HepG2 (cell line): ENCODE results near the gene GP9. TPM values are rescaled to one million over a fixed set of nuclear protein-coding genes. Genes with fewer than 3 reads are reported as not detected.

Source experiments
- ARID5B ChIP-seq: IDR thresholded peaks from 2 replicates; pipeline ENCODE4 v1.4.0; 2020; ENCODE audit warnings: mild to moderate bottlenecking, missing genetic modification reagents
- ATF7-NPFF ChIP-seq: sonication (generic); formaldehyde crosslinking; IDR thresholded peaks from 2 replicates; pipeline ENCODE4 v1.8.1; 2023; ENCODE audit warnings: mild to moderate bottlenecking, low read depth, missing genetic modification reagents, moderate library complexity
- CTCF ChIP-seq: sonication (generic); formaldehyde crosslinking; IDR thresholded peaks from 2 replicates; pipeline ENCODE4 v1.5.0; 2020; ENCODE audit warnings: mild to moderate bottlenecking, missing genetic modification reagents, moderate library complexity
- DRAP1 ChIP-seq: IDR thresholded peaks from 2 replicates; pipeline ENCODE4 v1.6.1; 2016; ENCODE audit warnings: missing genetic modification reagents, missing compliant biosample characterization
- ELK4 ChIP-seq: sonication (generic); formaldehyde crosslinking; IDR thresholded peaks from 2 replicates; pipeline ENCODE4 v1.9.0; 2021; ENCODE audit warnings: missing genetic modification reagents, borderline replicate concordance
- GPN1 ChIP-seq: sonication (generic); formaldehyde crosslinking; IDR thresholded peaks from 2 replicates; pipeline ENCODE4 v1.5.1; 2020; ENCODE audit warnings: missing genetic modification reagents, borderline replicate concordance
- GTF3A ChIP-seq: sonication (generic); formaldehyde crosslinking; conservative IDR thresholded peaks from 2 replicates; pipeline ENCODE4 v1.4.0; 2020; ENCODE audit warnings: mild to moderate bottlenecking, missing genetic modification reagents
- HMGXB4 ChIP-seq, 2 experiments: sonication (generic) in 1 of 2; formaldehyde crosslinking in 1 of 2; IDR thresholded peaks; 2 replicates each; pipeline versions ENCODE4 v1.4.0 to v1.6.1; 2018 to 2020; ENCODE audit warnings: missing genetic modification reagents in 2 of 2, borderline replicate concordance in 1 of 2, low read depth in 1 of 2, mild to moderate bottlenecking in 1 of 2, missing biosample characterization in 1 of 2
- KAT8 ChIP-seq: IDR thresholded peaks from 2 replicates; pipeline ENCODE4 v1.6.1; 2016; ENCODE audit warnings: missing genetic modification reagents, missing compliant biosample characterization
- POLR2AphosphoS5 ChIP-seq: IDR thresholded peaks from 2 replicates; pipeline ENCODE4 v1.6.1; 2012; ENCODE audit warnings: low read depth, low read length
- SAP130 ChIP-seq: IDR thresholded peaks from 2 replicates; pipeline ENCODE4 v1.6.1; 2016; ENCODE audit warnings: low read depth
- SP1 ChIP-seq, 2 experiments: fragments of 450-650 bp in 1 of 2; sonication (generic) in 1 of 2; formaldehyde crosslinking in 1 of 2; IDR thresholded peaks; 2 replicates each; pipeline versions ENCODE4 v1.4.0 to v1.6.1; 2016 to 2020; ENCODE audit warnings: missing genetic modification reagents in 1 of 2
- SP2 ChIP-seq: sonication (generic); formaldehyde crosslinking; IDR thresholded peaks from 2 replicates; pipeline ENCODE4 v1.5.1; 2020; ENCODE audit warnings: mild to moderate bottlenecking, missing genetic modification reagents
- TCF7L2 ChIP-seq: IDR thresholded peaks from 2 replicates; pipeline ENCODE4 v1.6.1; 2011; ENCODE audit warnings: mild to moderate bottlenecking, low read depth, low read length, moderate library complexity
- ZNF232 ChIP-seq: sonication (generic); formaldehyde crosslinking; IDR thresholded peaks from 2 replicates; pipeline ENCODE4 v1.4.0; 2020; ENCODE audit warnings: missing genetic modification reagents, borderline replicate concordance
- ZNF329 ChIP-seq: sonication (generic); formaldehyde crosslinking; IDR thresholded peaks from 2 replicates; pipeline ENCODE4 v1.9.0; 2021; ENCODE audit warnings: low read depth, mild to moderate bottlenecking, missing genetic modification reagents
- ZNF557 ChIP-seq: sonication (generic); formaldehyde crosslinking; IDR thresholded peaks from 2 replicates; pipeline ENCODE4 v1.4.0; 2020; ENCODE audit warnings: missing genetic modification reagents
- ZNF766 ChIP-seq: sonication (generic); formaldehyde crosslinking; IDR thresholded peaks from 2 replicates; pipeline ENCODE4 v1.5.0; 2020; ENCODE audit warnings: missing genetic modification reagents, borderline replicate concordance
- ZNF768 ChIP-seq: sonication (generic); formaldehyde crosslinking; IDR thresholded peaks from 2 replicates; pipeline ENCODE4 v1.4.0; 2020; ENCODE audit warnings: missing genetic modification reagents
- ZNF879 ChIP-seq: sonication (generic); formaldehyde crosslinking; IDR thresholded peaks from 2 replicates; pipeline ENCODE4 v1.8.1; 2023; ENCODE audit warnings: missing genetic modification reagents
- polyA plus RNA-seq, 8 experiments: library from polyadenylated mRNA; depleted of rRNA in 3 of 8; stranded (reverse) in 7 of 8; unstranded in 1 of 8; fragments of >200 nt; fragmentation: Illumina TruSeq in 4 of 8; extraction: Trizol in 4 of 8; gene quantifications; 2 replicates each; pipeline versions ENCODE4 v1.2.1 to v1.2.3, GENCODE V29; 2011 to 2016; ENCODE audit warnings: low read depth in 4 of 8, missing spikeins in 1 of 8, mixed read lengths in 1 of 8; ENCODE audit not compliant: insufficient read depth in 1 of 8
- total RNA-seq, 5 experiments: library from RNA; depleted of rRNA; stranded (reverse); fragments of >200 nt; fragmentation: Illumina TruSeq; extraction: Trizol; gene quantifications; 2 replicates each; pipeline ENCODE4 v1.2.3, GENCODE V29; 2016; ENCODE audit warnings: low read depth in 1 of 5

Gene GP9
- total and polyA plus RNA-seq, 2 of the 13 experiments (the other 11 are each of a cell fraction or from before 2014, with no cell fraction given) = not detected

- TF ChIP-seq DRAP1 (CRISPR knock-in tag) = no peak
- TF ChIP-seq POLR2AphosphoS5 = no peak
- 0 out of 2 replicates have a peak, but pooled peaks have one; percentile 20 for TF ChIP-seq ARID5B (CRISPR knock-in tag)
- TF ChIP-seq ATF7-NPFF = peak; percentile 15; the same call in 1 of the 2 replicates
- no peak for TF ChIP-seq SP1 (IDR thresholded peaks at IDR 0.05)
- peak; percentile 60 for TF ChIP-seq SP1 (CRISPR knock-in tag; IDR thresholded peaks at IDR 0.05)
- TF ChIP-seq ZNF557 (CRISPR knock-in tag) = no peak
- peak; percentile 50 for TF ChIP-seq SAP130
- TF ChIP-seq ZNF879 = no peak
- TF ChIP-seq SP2 (CRISPR knock-in tag) = peak; percentile 68
- no peak for TF ChIP-seq TCF7L2
- TF ChIP-seq ELK4 (CRISPR knock-in tag) = peak; percentile 32; the same call in 1 of the 2 replicates
- peak in 1 of 2 experiments; percentile 53; a peak in 1 of 4 replicates for TF ChIP-seq HMGXB4 (CRISPR knock-in tag; IDR thresholded peaks at IDR 0.05; ENCODE audit: borderline replicate concordance in 1 of 2, low read depth in 1 of 2)
- peak; percentile 62; the same call in 1 of the 2 replicates for TF ChIP-seq ZNF232 (CRISPR knock-in tag)
- no peak for TF ChIP-seq GPN1
- peak; percentile 39; the same call in 1 of the 2 replicates for TF ChIP-seq KAT8 (CRISPR knock-in tag)
- 0 out of 2 replicates have a peak, but pooled peaks have one; percentile 56 for TF ChIP-seq GTF3A
- TF ChIP-seq CTCF = peak; percentile 66
- TF ChIP-seq ZNF329 = no peak
- TF ChIP-seq ZNF768 (CRISPR knock-in tag) = 0 out of 2 replicates have a peak, but pooled peaks have one; percentile 24
- TF ChIP-seq ZNF766 (CRISPR knock-in tag) = no peak
Observed at GRCh38 chr3:129026728-129027543, 33.6 kb upstream of the GP9 start (continued).
